ENCODE data around the gene LYRM4.

The LYRM4 gene

DNA sequence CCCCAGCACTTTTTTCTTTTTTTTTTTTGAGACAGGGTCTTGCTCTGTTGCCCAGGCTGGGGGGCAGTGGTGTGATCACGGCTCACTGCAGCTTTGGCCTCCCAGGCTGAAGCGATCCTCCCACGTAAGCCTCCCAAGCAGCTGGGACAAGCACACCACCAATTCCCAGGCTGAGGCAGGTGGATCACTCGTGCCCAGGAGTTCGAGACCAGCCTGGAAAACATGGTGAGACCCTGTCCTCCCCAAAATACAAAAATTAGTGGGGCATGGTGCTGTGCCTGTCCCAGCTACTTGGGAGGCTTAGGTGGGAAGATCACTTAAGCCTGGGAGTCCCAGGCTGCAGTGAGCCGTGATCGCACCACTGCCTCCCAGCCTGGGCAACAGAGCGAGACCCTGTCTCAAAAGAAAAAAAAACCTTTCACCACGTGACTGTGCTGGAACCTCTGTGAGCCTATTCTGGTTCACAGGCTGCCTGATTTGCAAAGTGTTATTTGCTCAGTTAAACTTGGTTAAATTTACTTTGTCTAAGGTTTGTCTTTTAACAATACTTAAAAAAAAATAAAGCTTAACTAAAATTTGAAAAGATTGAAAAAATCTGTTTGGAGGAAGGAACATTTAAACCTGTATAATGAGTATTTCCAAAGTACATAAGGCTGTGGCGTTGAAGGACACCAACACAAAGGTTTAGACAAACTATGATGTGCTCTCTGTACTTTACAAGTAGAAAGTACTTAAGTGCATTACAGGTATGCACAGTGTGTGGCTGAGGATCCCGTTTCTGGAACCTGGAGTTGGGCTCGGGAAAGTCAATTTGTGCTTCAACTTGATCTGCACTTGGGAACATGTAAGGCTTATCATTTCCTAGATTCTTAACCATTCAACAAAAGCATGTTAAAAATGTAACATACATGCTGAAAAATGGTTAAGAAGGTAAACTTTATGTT lies 120.7 kb downstream of the LYRM4 start:
- no peak overlapping the region for H3K27ac ChIP-seq (ENCODE audit: poor library complexity, severe bottlenecking)
- H3K4me1 ChIP-seq (ENCODE audit: insufficient read depth, poor library complexity, severe bottlenecking) = no peaks in the 10 kb centered on the region
- TF ChIP-seq CTCF (IDR thresholded peaks at IDR 0.05; ENCODE audit: poor library complexity, severe bottlenecking) = no peak
- H3K4me3 ChIP-seq (ENCODE audit: severe bottlenecking) = no peak overlapping the region
- H3K9me3 ChIP-seq (ENCODE audit: severe bottlenecking) = no peaks in the 10 kb centered on the region
- DNase-seq (ENCODE audit: low spot score) = no peak
- H3K36me3 ChIP-seq (ENCODE audit: low read depth) = 0 out of 2 replicates have a peak, but pooled peaks cover 2% of the 10 kb centered on the region
- H3K27me3 ChIP-seq (ENCODE audit: insufficient read depth, poor library complexity, severe bottlenecking) = no peaks in the 10 kb centered on the region
- no peak for ATAC-seq (ENCODE audit: low read depth)

DNA sequence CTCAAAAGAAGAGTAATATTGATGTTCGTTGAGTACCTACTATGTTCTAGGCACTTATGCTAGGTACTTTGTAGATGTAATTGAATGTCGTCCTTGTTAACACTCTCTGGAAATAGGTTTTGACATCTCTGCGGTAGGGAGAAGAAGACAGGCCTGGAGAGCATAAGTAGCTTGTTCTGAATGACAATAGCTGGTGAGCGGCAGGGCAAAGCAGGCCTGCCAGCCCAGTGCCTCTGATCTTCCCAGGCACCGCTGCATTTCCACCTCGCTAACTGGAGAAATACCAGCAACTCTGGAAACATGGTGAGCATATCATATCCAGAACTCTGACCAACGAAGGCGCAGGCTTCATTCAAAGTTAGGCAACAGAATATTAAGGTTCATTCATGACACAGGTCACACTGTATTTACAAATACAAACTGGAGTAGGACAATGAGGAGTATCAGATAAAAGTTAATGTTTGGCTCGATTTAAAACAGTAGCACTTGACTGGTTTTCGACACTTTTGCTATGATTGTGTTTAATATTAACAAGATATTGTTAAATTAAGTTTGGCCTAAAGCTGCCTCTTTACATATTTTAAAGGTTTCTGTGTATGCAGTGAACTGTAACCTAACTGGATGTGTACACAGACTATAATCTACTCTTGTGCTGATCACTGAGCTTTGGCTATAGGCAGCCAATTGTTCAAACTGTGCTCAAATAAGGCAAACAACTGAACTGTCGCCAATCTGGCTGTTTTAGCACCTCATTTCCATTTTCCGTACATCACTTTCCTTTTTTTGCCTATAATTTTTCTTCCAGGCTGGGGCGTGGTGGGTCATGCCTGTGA lies 121.5 kb downstream of the LYRM4 start:
- no peaks in the 10 kb centered on the region for H3K27me3 ChIP-seq (ENCODE audit: insufficient read depth, poor library complexity, severe bottlenecking)
- ATAC-seq (ENCODE audit: low read depth) = no peak
- DNase-seq (ENCODE audit: low spot score) = no peak
- 0 out of 2 replicates have a peak, but pooled peaks cover 2% of the 10 kb centered on the region for H3K36me3 ChIP-seq (ENCODE audit: low read depth)
- no peaks in the 10 kb centered on the region for H3K4me1 ChIP-seq (ENCODE audit: insufficient read depth, poor library complexity, severe bottlenecking)
- no peak overlapping the region for H3K4me3 ChIP-seq (ENCODE audit: severe bottlenecking)
- no peaks in the 10 kb centered on the region for H3K9me3 ChIP-seq (ENCODE audit: severe bottlenecking)
- H3K27ac ChIP-seq (ENCODE audit: poor library complexity, severe bottlenecking) = no peak overlapping the region
- no peak for TF ChIP-seq CTCF (IDR thresholded peaks at IDR 0.05; ENCODE audit: poor library complexity, severe bottlenecking)

GRCh38 chr6:5136851-5137250 lies 123.9 kb downstream of the LYRM4 start:
- Histone ChIP-seq H3K4me1 (ENCODE audit: insufficient read depth, poor library complexity, severe bottlenecking) (no peaks in the 10 kb centered on the region), H3K27ac (ENCODE audit: poor library complexity, severe bottlenecking) (no peak overlapping the region), H3K9me3 (ENCODE audit: severe bottlenecking) (no peaks in the 10 kb centered on the region), H3K36me3 (ENCODE audit: low read depth) (no peaks in the 10 kb centered on the region), H3K4me3 (ENCODE audit: severe bottlenecking) (no peak overlapping the region), H3K27me3 (ENCODE audit: insufficient read depth, poor library complexity, severe bottlenecking) (no peaks in the 10 kb centered on the region)
- TF ChIP-seq CTCF (IDR thresholded peaks at IDR 0.05; ENCODE audit: poor library complexity, severe bottlenecking) = no peak
- ATAC-seq (ENCODE audit: low read depth) = no peak
- DNase-seq (ENCODE audit: low spot score) = no peak

GRCh38 chr6:5135788-5136376 lies 124.9 kb downstream of the LYRM4 start:
- Histone ChIP-seq H3K4me3 (ENCODE audit: severe bottlenecking) (no peak overlapping the region), H3K27ac (ENCODE audit: poor library complexity, severe bottlenecking) (no peak overlapping the region), H3K27me3 (ENCODE audit: insufficient read depth, poor library complexity, severe bottlenecking) (no peaks in the 10 kb centered on the region), H3K4me1 (ENCODE audit: insufficient read depth, poor library complexity, severe bottlenecking) (no peaks in the 10 kb centered on the region), H3K36me3 (ENCODE audit: low read depth) (no peaks in the 10 kb centered on the region), H3K9me3 (ENCODE audit: severe bottlenecking) (no peaks in the 10 kb centered on the region)
- peak; percentile 67 for TF ChIP-seq CTCF (IDR thresholded peaks at IDR 0.05; ENCODE audit: poor library complexity, severe bottlenecking)
- DNase-seq (ENCODE audit: low spot score) = no peak
- peak; percentile 53; the same call in 1 of the 3 replicates for ATAC-seq (ENCODE audit: low read depth)

All from RWPE2 (cell line).